NCI-H2029 treated with DMSO at 0.1 percent for 48 hours (cell line): Measurements from ENCODE around the gene TRAPPC3L.
A peak's percentile ranks its signal among the peaks of the same experiment; 100 is the strongest.

Experiments used
- DNase-seq: peaks from one replicate; lab custom pipeline; 2025; lab: John Stamatoyannopoulos, UW

TRAPPC3L gene

DNA sequence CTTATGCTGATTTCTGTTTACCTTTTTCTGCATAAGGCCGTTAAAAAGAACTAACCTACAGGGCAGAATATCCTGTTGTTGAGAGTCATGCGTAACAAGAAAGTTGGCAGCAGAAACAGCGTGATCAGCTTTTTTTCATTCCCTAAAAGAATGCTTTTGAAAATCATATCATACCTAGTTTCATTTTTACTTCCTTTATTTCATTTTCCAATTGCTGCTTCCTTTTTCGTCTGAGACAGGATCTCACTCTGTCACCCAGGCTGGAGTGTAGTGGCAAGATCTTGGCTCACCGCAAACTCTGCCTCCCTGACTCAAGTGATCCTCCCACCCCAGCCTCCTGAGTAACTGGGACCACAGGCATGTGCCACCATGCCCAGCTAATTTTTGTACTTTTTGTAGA lies 80.2 kb downstream of the TRAPPC3L start:
- DNase-seq = peak; percentile 96

DNA sequence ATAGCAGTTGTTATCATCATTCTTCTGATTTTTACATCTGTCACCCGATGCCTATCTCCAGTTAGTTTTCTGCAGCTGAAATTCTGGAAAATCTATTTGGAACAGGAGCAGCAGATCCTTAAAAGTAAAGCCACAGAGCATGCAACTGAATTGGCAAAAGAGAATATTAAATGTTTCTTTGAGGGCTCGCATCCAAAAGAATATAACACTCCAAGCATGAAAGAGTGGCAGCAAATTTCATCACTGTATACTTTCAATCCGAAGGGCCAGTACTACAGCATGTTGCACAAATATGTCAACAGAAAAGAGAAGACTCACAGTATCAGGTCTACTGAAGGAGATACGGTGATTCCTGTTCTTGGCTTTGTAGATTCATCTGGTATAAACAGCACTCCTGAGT lies 82.2 kb downstream of the TRAPPC3L start:
- peak; percentile 90 for DNase-seq

DNA sequence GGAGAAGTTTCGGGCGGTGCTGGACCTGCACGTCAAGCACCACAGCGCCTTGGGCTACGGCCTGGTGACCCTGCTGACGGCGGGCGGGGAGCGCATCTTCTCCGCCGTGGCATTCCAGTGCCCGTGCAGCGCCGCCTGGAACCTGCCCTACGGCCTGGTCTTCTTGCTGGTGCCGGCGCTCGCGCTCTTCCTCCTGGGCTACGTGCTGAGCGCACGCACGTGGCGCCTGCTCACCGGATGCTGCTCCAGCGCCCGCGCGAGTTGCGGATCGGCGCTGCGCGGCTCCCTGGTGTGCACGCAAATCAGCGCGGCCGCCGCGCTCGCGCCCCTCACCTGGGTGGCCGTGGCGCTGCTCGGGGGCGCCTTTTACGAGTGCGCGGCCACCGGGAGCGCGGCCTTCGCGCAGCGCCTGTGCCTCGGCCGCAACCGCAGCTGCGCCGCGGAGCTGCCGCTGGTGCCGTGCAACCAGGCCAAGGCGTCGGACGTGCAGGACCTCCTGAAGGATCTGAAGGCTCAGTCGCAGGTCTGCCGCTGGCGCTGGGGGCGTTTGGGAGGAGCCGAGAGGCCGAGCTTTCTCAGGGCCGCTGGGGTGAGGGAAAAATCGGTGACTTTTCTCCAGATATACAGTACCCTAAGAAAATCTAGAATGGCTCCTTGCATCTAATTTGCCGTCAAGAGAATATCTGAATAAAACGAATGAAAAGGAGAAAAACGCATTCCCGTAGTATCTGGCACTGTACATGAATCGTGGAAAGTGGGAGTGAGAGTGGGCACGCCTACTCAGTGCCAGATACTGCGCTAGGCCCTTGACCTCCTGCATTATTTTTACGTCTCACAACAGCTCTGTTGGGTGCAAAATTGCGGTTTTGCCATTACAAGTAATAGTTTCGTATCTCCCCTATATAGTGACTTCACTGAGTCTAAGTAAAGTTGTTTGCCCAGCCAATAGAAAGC lies 83.3 kb downstream of the TRAPPC3L start:
- peak; percentile 98 for DNase-seq

DNA sequence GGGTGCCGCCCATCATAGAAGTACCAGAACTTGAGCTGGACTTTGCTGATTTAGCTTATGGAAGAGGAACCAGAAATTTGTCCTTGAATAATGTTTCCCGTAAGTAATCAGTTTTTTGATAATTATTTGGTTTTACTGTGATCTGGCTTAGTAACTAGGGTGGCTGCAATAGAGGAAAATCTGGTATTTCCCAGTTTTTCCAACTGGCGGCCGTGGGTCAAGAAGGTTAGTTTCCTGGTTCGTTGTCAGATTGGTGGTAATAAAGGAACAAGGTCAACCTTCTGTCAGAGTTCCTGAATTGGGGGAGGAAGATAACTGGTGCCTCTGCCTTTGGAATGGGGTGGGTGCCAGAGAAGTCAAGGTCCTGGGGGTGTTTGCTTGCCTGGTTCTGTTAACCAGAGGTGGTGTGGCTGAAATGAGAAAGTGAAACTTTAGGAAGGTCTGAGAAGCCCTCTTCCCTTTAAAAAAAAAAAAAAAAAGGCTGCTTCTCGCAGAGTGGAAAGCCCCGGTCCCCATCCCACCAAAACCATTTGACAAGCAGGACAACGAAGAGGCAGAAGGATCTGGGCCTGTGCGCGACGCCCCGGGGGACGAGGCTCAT lies 84.1 kb downstream of the TRAPPC3L start, which contains the start of gene CALHM6:
Gene CALHM6 (plus strand): TSS at position 45 of the 601 bp plus-strand sequence. CDS start 555 bp downstream, at position 600.
- DNase-seq = no peak

DNA sequence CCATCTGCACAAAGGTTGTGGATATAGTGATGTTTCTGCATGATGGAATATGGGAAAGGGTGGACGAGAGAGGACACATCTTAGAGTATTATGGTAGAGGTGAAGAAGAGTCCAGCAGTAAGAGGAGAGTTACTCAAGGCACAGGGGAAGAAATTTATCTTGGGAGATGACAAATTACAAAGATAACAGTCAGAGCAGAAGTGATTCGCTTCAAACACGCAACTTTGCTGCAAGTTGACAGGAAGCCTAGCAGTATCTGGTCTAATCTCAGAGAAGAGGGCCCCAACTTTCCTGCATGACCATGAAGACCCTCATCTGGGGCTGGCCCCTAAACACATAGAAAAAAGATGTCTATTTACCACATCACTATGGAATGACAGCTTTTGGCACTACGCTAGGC lies 85.6 kb downstream of the TRAPPC3L start:
- no peak for DNase-seq

DNA sequence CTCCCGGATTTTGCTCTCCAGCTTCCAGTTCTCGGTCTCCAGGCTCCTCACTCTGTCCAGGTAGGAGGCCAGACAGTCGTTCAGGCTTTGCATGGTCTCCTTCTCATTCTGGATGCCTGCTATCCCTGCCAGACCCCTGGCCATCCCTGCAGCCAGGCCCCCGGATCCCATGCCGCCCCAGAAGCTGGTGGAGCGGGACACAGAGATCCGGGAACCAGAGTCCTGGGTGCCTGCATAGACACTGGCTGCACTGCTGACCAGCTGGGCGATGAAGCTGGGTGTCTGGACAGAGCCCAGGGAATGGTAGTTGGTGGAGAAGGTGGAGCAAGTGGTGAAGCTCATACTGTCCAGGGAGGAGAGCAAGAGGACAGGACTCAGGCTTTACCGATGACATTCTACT lies 87.2 kb downstream of the TRAPPC3L start:
- DNase-seq = no peak

DNA sequence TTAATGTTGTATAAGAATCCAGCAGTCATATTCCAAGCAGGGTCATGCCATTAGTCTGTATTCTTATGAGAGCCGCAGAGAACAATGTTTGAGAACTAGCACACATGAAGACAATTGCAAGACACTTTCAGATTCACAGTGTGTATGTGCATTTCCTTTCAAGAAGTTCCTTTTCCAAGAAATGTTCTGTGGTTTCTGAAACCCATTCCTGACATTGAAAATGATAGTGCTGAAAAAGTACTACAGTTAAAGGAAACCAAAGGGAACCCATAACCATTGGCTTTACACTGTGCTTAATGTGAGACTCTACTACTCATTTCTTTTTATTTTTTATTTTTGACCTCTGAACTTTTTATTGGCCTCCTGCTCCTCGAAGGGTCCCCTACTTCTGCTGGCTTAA lies 88.6 kb downstream of the TRAPPC3L start:
- DNase-seq = no peak

DNA sequence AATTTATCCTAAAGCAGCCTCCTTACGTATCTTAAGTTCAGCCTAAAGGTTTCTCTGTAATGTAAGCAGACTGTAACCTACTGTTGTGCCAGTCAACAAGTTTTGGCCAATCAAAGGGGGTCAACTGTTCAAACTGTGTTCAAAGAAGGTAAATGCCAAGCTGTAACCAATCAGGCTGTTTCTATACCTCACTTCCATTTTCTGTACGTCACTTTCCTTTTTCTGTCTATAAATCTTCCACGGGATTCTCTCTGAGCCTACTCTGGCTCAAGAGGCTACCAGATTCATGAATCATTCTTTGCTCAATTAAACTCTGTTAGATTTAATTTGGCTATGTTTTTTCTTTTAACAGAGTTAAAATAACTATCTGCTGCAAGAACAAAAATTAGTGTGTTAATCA lies 89.4 kb downstream of the TRAPPC3L start:
- no peak for DNase-seq

DNA sequence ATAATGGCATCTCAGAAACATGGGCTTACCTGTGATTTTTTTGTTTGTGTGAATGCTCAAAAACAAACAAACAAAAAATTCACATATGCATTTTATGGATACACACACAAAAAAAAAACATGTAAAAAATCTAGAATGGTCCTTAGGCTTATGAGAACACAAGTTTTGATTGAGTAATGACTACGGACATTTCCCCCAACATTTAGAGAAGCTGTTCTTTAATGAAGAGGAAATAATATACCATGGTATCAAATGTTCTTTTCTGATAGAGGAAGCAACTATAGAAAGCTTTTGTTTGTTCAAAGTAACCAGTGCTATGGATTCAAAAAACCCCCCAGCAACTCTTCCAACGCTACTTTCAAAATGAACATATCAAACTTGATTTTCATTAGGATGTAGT lies 93.0 kb downstream of the TRAPPC3L start:
- no peak for DNase-seq

DNA sequence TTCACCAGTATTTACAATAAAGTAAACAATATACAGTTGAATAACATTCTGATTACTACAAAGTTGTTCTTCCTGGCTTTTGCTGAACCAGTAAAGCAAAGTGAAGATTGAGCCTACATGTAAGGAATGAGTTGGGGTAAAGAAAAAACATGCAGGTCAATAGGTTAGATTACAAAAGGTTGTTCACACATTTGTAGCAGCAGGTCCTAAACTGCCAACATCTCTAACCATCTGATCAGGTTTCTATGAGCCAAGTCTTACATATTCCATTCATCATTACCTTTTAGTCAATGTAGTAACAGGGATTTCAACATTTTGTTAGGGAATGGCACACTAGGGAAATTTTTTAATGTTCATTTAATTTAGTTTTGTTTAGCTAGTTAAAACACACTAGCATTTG lies 93.6 kb downstream of the TRAPPC3L start:
- peak; percentile 89 for DNase-seq

DNA sequence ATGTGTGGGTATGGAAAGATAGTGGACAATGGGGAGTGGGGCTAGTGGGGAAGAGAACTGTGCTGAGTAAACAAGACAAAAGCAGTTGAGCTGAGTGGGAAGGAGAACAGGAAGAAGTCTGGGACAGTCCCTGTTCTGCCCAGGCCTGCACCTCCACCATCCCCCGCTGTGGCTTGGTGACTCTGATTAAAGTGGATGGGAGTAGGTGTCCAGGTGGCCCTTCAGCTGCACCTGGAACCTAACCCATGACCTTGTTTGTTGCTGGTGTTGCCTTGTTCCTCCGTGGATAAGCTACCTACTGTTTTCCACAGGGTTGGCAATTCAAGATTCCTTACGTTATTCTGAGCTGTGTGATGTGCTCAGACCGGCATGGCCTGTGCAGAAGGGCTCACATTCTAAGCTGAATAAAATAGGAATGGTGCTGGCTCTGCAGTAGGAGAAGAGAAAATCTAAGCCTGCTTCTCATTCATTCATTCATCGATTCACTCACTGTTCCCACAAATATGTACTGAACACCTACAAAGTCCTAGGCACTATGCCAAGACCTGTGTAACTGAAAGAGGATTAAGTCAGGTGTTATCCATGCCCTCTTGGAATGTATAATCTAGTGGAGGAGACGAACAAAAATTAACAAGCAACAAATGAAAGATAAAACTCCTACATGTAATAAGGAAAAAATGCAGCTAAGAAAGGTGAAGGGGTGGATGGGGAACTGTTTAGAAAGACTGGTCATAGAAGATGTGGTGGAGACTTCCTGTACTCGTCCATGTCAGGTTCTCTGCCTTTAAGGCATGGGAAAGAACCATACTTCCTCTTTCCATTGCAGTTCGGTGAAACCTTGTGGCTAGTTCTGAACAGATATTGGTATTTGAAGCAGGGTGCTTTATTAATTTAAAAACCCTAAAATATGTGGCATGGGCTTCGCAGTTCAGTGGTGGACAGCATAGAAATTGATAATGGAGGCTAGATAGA lies 94.4 kb downstream of the TRAPPC3L start:
- DNase-seq = peak; percentile 100

DNA sequence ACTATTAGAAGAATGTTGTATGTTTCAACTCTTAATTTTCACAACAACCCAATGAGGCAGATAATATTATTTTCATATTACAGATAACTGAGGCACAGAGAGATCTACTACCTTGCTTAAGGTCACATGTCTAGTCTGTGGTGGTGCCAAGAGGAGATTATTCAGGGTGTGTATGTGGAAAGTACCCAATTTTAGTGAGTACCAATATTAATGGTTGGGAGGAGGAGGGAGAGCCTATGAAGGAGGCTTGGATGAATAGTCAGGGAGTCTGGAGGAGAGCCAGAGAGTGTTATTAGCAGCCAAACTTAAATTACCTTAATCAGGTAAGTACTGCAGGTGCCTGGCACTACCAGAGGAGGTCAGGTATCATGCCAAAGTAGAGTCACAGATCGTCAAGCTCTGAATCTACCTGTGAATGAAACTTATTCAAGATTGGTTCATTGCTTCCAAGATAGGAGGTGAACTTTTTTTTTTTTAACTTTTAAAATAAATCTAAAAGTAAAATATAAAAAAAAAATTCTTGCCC lies 95.2 kb downstream of the TRAPPC3L start:
- DNase-seq = peak; percentile 100

DNA sequence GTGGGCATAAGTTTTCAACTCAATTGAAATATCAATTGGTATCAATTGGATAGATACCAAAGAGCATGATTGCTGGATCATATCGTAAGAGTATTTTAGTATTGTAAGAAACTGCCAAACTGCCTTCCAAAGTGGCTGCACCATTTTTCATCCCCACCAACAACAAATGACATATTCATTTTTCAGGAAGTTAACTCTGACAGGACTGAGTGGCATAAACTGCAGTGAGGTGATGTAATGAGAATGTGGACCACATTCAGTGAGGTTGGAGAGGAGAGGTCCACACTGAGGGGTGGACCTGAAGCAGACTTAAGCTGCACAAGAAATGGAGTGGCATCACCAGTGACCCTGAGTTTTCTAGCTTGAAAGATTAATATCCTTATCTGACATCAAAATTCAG lies 95.9 kb downstream of the TRAPPC3L start:
- DNase-seq = no peak

DNA sequence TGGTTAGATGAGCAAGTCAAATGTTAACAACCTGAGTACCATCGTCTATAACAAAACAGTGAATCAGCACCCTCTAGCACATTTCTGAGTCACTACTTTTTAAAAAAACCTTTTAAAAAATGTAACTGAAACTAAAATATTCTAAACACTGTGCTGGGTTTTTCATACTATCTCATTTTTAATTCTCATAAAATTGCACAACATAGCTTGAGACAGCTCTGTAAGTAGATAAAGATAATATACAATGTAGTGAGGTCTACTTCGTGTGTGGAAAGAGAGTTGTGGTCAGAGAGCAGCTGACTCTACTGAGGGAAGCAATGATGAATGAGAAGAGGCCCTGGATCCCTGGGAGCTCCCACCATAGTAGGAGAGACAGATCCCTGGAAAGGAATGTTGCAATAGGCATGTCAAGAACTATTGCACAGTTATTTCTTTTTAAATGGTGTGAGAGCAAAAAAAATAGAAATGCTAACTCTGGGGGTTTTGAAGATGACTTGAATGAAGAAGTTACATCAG lies 97.9 kb downstream of the TRAPPC3L start:
- peak; percentile 95 for DNase-seq

DNA sequence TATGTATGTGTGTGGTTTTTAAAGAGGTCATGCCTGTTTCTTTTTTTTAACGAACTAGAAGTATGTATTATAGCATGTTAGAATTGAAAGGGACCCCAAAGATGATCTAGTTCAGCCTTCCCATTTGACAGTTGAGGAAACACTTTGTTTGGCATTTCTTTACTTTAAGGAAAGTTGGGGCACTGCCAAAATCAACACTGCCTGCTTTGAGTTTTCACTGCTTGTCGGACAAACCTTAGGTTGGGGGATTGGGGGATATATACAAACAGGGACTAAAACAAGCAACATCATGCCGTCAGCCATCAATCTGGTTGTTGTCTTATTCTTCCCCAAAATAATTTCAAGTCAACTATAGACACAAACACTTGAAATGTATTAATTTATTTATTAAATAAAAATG lies 98.4 kb downstream of the TRAPPC3L start:
- peak; percentile 95 for DNase-seq

DNA sequence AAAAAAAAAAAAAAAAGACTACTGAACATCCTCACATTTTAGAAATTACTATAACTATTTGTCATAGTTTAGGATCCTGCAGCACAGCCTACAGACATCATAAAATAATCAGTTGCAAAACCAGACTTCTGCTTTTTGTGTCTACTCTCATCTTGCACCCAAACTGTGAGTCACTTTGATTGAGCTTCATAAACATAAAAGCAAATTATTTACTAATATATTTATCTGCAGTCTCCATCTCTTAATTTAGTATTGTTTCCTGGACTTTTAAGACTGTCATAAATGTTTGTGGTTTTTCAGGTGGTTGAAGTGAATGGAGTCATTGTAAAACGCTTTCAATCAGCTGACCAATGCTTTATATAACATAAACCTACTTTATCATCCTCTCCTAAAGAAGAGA lies 99.1 kb downstream of the TRAPPC3L start:
- DNase-seq = peak; percentile 94

DNA sequence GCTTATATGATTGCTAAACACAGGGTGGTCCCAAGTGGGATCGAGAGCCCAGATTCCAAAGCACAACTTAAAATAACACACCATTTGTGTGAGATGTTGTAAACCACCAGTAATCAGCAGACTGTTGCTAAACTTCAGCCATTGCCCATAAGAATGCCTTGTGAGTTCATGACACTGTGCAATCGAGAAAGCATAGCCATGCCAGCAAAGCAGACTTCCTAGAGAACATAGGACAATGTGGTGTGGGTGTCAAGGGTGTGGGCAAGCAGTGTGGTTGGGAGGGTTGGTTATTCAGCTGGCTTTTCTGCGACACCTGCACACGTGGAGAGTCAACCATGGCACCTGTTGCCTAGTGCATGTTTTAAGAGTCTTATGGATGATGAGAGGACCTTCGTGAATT lies 100.4 kb downstream of the TRAPPC3L start:
- peak; percentile 100 for DNase-seq
